ENCODE results near the gene FFAR4.

GRCh38 chr10:93542358-93542791 is 24.1 kb upstream of the FFAR4 start:
- TF ChIP-seq EP300 (IDR thresholded peaks at IDR 0.05) (no peak), CTCF (IDR thresholded peaks at IDR 0.05) (no peak)

All from esophagus muscularis mucosa (tissue), 3 donors.